GM15510 (cell line): ENCODE measurements around the gene CHPF.

Experiments used
- POLR2A ChIP-seq: IDR thresholded peaks from 3 replicates; pipeline ENCODE4 v1.6.1; 2011; ENCODE audit warnings: borderline replicate concordance; ENCODE audit not compliant: insufficient read length; ENCODE audit errors: extremely low read depth

Gene CHPF

GRCh38 chr2:219494952-219495530 is 48.6 kb downstream of the CHPF start:
- no peak for TF ChIP-seq POLR2A

- no peak for TF ChIP-seq POLR2A
These were observed 50.5 kb downstream of the CHPF start for GRCh38 chr2:219493086-219493485.

GRCh38 chr2:219492575-219492974 is 51.0 kb downstream of the CHPF start:
- TF ChIP-seq POLR2A: no peak

GRCh38 chr2:219491278-219491963 is 52.2 kb downstream of the CHPF start:
- no peak for TF ChIP-seq POLR2A

GRCh38 chr2:219490600-219491130 is 52.9 kb downstream of the CHPF start:
- no peak for TF ChIP-seq POLR2A

GRCh38 chr2:219490186-219490585 is 53.4 kb downstream of the CHPF start:
- no peak for TF ChIP-seq POLR2A

- TF ChIP-seq POLR2A: no peak
These were observed 54.3 kb downstream of the CHPF start for GRCh38 chr2:219489315-219489714.
